ENCODE data around the gene EXOC6B.
"Not testable (repeated sequence)": the region's sequence is repeated elsewhere in the genome, so short reads cannot be mapped to it uniquely, and the experiment has no call there.

The EXOC6B gene

DNA sequence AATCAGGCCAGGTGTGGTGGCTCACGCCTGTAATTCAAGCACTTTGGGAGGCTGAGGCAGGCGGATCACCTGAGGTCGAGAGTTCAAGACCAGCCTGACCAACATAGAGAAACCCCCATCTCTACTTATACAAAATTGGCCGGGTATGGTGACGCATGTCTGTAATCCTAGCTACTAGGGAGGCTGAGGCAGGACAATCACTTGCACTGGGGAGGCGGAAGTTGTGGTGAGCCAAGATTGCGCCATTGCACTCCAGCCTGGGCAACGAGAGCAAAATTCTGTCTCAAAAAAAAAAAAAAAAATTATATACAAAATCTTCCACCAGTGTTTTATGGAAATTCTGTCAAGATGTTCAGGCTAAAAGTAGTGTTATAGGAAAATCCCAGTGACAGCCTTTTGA lies 290.2 kb downstream of the EXOC6B start:
- not testable (repeated sequence) for DNase-seq

GRCh38 chr2:72533765-72534164 lies 292.1 kb downstream of the EXOC6B start:
- no peak for DNase-seq

DNA sequence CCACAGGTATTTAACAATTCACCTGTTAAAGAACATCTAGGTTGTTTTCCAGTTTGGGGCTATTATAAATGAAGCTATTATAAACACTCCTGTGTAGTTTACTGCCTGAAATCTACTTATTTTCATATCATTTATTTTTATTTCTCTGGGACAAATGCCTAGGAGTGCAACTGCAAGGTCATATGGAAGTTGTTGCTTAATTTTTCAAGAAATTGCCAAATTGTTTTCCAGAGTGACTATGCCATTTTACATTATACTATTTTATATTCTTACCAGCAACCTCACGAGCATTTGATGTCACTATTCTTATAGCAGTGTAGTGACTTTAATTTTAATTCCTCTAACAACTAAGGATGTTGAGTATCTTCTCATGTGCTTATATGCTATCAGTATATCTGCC lies 298.4 kb downstream of the EXOC6B start:
- no peak for DNase-seq

- no peak for DNase-seq
Measured at GRCh38 chr2:72526623-72527022, 299.2 kb downstream of the EXOC6B start.

GRCh38 chr2:72524071-72524470 lies 301.8 kb downstream of the EXOC6B start:
- DNase-seq = no peak

- no peak for DNase-seq
Measured at GRCh38 chr2:72515696-72516095, 310.1 kb downstream of the EXOC6B start.

GRCh38 chr2:72513011-72513410 lies 312.8 kb downstream of the EXOC6B start:
- DNase-seq = no peak

GRCh38 chr2:72512376-72512775 lies 313.5 kb downstream of the EXOC6B start:
- no peak for DNase-seq

DNA sequence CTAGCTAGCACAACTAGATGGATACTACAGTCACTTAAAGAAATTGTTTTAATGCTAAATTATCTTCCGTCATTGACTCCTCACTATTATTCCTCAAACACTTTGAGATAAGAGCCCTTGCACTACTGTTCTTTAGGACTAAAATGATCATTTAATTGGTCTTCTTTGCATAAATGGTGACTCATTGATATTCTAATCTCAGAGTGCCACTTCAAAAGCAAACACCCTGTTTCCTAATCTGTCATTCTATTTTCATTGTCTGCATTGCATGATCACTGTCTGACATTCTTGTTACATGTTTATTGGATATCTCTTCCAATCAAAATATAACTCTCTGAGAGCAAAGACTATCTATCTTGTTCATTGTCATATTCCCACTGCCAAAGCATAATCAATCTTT lies 313.9 kb downstream of the EXOC6B start:
- DNase-seq = no peak

GRCh38 chr2:72497763-72498162 lies 328.1 kb downstream of the EXOC6B start:
- DNase-seq = no peak

DNA sequence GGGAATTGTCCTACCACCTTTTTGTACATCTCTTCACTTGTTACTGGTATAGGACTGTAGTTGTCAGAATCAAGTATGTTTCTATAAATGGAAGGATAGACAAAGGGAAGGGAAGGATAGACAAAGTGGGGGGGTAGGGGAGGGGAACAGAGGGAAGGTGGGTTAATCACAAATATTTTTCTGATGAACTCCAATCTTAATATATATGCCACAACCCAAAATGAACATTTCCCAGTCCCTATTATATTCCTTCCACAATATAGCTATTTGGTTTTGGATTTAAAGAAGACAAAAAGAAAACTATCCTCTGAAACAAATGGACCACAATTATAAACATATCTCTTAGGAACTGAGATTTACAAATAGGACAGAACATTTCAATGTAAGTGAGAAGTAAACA lies 329.4 kb downstream of the EXOC6B start:
- no peak for DNase-seq

DNA sequence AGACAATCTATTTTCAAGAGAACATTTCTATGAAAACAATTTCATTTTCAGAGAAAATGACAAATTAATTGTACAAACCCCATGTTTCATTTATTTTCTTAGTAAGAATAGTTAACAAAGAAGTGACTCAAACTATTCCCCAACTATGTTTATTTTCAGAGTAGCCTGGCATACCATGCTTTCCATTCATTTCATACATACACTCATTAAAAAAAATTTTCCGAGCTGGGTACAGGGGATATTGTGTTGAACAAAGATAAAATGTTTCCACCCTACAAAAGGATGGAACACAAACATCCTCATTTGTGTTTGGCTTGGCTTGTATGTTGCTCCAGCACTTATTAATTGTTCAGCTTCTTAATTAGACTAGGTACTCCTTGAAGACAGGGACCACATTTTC lies 331.4 kb downstream of the EXOC6B start:
- no peak for DNase-seq

DNA sequence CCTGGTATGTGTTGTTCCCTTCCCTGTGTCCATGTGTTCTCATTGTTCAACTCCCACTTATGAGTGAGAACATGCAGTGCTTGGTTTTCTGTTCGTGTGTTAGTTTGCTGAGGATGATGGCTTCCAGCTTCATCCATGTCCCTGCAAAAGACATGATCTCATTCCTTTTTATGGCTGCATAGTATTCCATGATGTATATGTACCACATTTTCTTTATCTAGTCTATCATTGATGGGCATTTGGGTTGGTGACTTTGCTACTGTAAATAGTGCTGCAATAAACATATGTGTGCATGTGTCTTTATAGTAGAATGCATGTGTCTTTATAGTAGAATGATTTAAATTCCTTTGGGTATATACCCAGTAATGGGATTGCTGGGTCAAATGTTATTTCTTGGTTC lies 341.2 kb downstream of the EXOC6B start:
- not testable (repeated sequence) for DNase-seq

GRCh38 chr2:72483346-72483745 lies 342.5 kb downstream of the EXOC6B start:
- no peak for DNase-seq

- no peak for DNase-seq
Measured at GRCh38 chr2:72475246-72475645, 350.6 kb downstream of the EXOC6B start.

GRCh38 chr2:72457801-72458516 lies 367.9 kb downstream of the EXOC6B start:
- DNase-seq = no peak

- DNase-seq = no peak
Measured at GRCh38 chr2:72454189-72454588, 371.6 kb downstream of the EXOC6B start.

DNA sequence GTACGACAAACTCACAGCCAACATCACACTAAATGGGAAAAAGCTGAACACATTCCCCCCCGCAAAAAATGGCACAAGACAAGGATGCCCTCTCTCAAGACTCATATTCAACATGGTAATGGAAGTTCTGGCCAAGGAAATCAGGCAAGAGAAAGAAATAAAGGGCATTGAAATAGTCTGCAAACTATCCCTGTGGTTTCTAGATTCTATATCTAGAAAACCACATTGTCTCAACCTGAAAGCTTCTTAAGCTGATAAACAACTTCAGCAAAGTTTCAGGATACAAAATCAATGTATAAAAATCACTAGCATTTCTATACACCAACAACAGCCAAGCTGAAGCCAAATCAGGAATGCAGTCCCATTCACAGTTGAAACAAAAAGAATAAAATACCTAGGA lies 383.6 kb downstream of the EXOC6B start:
- no peak for DNase-seq

- DNase-seq = no peak
Measured at GRCh38 chr2:72439892-72440291, 385.9 kb downstream of the EXOC6B start.

- no peak for DNase-seq
Measured at GRCh38 chr2:72438364-72438763, 387.5 kb downstream of the EXOC6B start.

DNA sequence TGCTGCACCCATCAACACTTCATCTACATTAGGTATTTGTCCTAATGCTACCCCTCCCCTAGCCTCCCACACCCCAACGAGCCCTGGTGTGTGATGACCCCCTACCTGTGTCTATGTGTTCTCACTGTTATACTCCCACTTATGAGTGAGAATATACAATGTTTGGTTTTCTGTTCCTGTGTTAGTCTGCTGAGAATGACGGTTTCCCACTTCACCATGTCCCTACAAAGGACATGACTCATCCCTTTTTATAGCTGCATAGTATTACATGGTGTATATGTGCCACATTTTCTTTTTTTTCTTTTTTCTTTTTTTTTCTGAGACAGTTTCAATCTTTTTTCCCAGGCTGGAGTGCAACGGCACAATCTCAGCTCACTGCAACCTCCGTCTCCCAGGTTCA lies 394.1 kb downstream of the EXOC6B start:
- no peak for DNase-seq

- no peak for DNase-seq
Measured at GRCh38 chr2:72427022-72427861, 398.6 kb downstream of the EXOC6B start.

GRCh38 chr2:72425996-72426395 lies 399.8 kb downstream of the EXOC6B start:
- DNase-seq = no peak

DNA sequence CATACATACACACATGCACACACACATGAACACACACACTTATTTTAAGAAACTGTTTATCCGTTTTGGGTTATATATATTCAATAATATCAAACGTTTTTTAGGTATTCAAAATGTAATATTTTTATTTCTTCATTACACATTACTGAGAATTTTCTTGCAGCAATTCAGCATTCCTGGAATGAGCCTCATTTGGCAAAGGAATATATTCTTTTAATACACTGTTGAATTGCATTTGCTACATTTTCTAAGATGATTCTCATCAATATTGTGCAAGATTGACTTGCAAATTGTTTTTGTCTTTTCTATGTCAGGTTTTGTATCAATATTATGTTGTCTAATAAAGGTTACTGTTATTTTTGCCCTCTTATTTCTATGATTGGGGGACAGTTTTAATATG lies 402.1 kb downstream of the EXOC6B start:
- DNase-seq = no peak

Measured in NCI-H2107 (cell line).